ENCODE data around the gene RAET1G. TPM values are rescaled to one million over a fixed set of nuclear protein-coding genes. Genes with fewer than 3 reads are reported as not detected.
"Not testable (repeated sequence)": the region's sequence is repeated elsewhere in the genome, so short reads cannot be mapped to it uniquely, and the experiment has no call there.

RAET1G gene
- total RNA-seq, 8 experiments from 2014 or later, result 0.18 to 5.2 (median 0.56) TPM; not detected in 5

DNA sequence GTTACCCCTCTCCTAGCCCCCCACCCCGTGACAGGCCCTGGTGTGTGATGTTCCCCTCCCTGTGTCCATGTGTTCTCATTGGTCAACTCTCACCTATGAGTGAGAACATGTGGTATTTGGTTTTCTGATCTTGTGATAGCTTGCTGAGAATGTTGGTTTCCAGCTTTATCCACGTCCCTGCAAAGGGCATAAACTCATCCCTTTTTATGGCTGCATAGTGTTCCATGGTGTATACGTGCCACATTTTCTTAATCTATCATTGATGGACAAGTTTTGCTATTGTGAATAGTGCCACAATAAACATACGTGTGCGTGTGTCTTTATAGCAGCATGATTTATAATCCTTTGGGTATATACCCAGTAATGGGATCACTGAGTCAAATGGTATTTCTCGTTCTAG, 31.1 kb downstream of the RAET1G start:
- in situ Hi-C loops (cut with MboI; ENCODE audit: low pct_unique_long_range_greater_than_20kb in 2 of 9, low sequenced_read_pairs in 9 of 9, unreplicated experiment in 9 of 9); H3K4me3 ChIP-seq; H3K27ac ChIP-seq; ATAC-seq (replicated peaks in 6 of 8); H3K4me1 ChIP-seq (replicated peaks in 1 of 2): not testable (repeated sequence)
- WGBS, 10 experiments, result 41 to 100% (median 78%) methylated on average over 1 to 5 of the region's 6 CpGs

DNA sequence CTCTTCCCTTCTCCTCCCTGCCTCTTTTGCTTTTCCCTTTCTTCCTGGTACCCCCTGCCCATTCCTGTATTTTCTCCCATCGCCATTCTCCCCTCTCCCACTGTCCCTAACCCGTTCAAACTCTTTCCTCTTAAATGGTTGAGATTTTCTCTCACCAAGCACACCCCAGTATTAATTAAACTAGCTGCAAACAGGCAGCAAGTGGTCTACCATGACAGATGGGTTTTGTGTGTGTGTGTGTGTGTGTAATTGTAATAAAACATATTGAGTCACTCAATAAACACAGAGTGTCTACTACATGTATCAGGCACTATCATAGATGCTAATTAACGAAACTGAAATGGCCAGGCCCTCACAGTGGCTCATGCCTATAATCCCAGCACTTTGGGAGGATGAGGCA, 31.7 kb downstream of the RAET1G start:
- no peak overlapping the region for H3K27ac ChIP-seq
- 50 to 100% (median 75%) methylated on average over 1 to 3 of the region's 3 CpGs; no CpG with 5 or more reads in 1 of the 10 experiments for WGBS, 10 experiments
- no peak overlapping the region for H3K4me3 ChIP-seq
- H3K4me1 ChIP-seq (replicated peaks in 1 of 2), result no peaks in the 10 kb centered on the region
- ATAC-seq (replicated peaks in 6 of 8), result no peak
- in situ Hi-C loops (cut with MboI; ENCODE audit: low pct_unique_long_range_greater_than_20kb in 2 of 9, low sequenced_read_pairs in 9 of 9, unreplicated experiment in 9 of 9), result no loop called here

DNA sequence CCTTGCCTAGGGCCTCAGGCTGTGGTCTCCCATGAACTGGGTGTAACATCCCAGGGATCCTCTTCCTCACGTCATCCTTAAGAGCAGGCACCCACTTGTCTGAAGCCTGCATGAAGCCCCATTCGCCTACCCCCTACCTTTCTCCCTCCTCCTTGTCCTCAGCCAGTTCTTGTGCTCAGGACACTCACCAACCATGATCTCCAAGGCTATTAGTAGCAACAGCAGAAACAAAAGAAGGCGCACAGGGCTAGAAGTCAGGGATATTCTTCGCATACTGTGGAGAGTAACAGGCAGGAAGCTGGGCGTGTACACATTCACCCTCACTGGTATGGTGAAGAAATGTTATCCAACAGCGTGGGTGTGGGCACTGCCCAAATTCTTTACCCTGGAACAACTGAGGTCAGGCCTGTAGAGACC, 32.3 kb downstream of the RAET1G start:
- peak in 3 of 8 experiments; percentile 54 to 63 (median 61) for ATAC-seq (replicated peaks in 6 of 8)
- no peak overlapping the region for H3K27ac ChIP-seq
- in situ Hi-C loops (cut with MboI; ENCODE audit: low pct_unique_long_range_greater_than_20kb in 2 of 9, low sequenced_read_pairs in 9 of 9, unreplicated experiment in 9 of 9), result no loop called here
- WGBS, 10 experiments, result 3 to 80% (median 37%) methylated on average over 1 to 4 of the region's 6 CpGs
- no peaks in the 10 kb centered on the region for H3K4me1 ChIP-seq (replicated peaks in 1 of 2)
- H3K4me3 ChIP-seq, result no peak overlapping the region

DNA sequence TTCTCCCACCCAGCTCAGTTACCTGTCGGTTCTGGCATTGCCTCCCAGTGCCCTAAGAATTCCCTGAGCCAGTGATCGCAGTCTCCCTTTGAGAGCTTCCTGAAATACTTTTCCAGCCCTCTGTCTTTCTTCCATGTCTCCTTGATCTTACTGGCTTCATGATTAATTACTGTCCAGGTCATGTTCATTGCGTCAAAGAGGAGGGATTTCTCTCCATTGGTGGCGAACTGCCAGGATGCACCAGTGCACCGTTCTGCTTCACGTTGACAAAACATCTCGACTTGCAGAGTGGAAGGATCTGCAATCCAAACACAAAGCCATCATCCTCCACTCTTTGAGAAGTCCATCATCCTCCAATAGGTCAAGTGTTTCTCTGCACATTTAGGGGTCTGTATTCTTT, 33.6 kb downstream of the RAET1G start:
- in situ Hi-C loops (cut with MboI; ENCODE audit: low pct_unique_long_range_greater_than_20kb in 2 of 9, low sequenced_read_pairs in 9 of 9, unreplicated experiment in 9 of 9), result no loop called here
- no peak for ATAC-seq (replicated peaks in 6 of 8)

DNA sequence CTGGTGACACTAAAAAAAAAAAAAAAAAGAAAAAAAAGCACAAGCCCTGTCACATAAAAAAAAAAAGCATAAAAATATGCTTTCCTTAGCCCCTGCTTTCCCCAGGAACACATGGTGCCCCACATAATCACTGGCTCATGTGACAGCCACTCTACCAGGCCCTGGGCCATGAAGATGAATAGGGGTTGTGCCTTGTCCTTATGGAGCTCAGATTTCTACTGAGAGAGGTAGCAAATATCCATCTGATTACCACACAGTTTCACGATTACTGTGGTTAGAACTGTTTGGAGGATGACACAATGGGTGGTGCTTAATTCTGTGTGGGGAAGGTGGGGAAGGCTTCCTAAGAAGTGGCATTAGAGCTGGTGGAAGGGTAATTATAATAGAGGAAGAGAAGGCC, 34.3 kb downstream of the RAET1G start:
- 0 to 50% (median 33%) methylated on average over 1 of the region's 1 CpG; no CpG with 5 or more reads in 5 of the 10 experiments for WGBS, 10 experiments
- no peak overlapping the region for H3K27ac ChIP-seq
- H3K4me1 ChIP-seq (replicated peaks in 1 of 2), result no peaks in the 10 kb centered on the region
- peak in 4 of 8 experiments; percentile 22 to 88 (median 66) for ATAC-seq (replicated peaks in 6 of 8)
- in situ Hi-C loops (cut with MboI; ENCODE audit: low pct_unique_long_range_greater_than_20kb in 2 of 9, low sequenced_read_pairs in 9 of 9, unreplicated experiment in 9 of 9), result no loop called here
- no peak overlapping the region for H3K4me3 ChIP-seq

More for the DNA sequence above, 33.6 kb downstream of the RAET1G start:
- no peak overlapping the region for H3K4me3 ChIP-seq
- WGBS, 10 experiments, result 33 to 83% (median 68%) methylated on average over 2 to 7 of the region's 7 CpGs; no CpG with 5 or more reads in 3 of the 10 experiments
- no peaks in the 10 kb centered on the region for H3K4me1 ChIP-seq (replicated peaks in 1 of 2)
- no peak overlapping the region for H3K27ac ChIP-seq

DNA sequence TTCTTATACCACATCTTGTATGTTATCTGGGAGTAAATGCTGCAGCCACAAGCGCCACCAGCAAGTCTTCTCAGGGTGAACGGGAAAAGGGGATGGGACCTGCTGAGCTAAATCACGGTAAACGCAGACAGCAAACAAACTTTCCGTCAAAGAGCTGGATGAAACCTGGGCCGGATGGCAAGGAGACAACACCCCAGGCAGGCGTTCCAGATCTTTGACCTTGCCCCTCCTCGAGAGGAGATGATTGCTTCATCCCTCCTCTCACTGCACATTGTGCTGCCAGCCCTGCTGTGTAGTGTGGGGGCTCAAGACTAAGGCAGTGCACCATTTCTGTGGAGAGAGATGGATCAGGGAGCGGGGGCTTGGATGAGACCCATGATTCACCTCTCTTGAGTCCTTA, 34.8 kb downstream of the RAET1G start:
- 40 to 96% (median 78%) methylated on average over 1 to 5 of the region's 9 CpGs; no CpG with 5 or more reads in 4 of the 10 experiments for WGBS, 10 experiments
- no peak for ATAC-seq (replicated peaks in 6 of 8)
- Histone ChIP-seq H3K27ac (no peak overlapping the region), H3K4me1 (replicated peaks in 1 of 2) (no peaks in the 10 kb centered on the region), H3K4me3 (no peak overlapping the region)
- in situ Hi-C loops (cut with MboI; ENCODE audit: low pct_unique_long_range_greater_than_20kb in 2 of 9, low sequenced_read_pairs in 9 of 9, unreplicated experiment in 9 of 9), result no loop called here

DNA sequence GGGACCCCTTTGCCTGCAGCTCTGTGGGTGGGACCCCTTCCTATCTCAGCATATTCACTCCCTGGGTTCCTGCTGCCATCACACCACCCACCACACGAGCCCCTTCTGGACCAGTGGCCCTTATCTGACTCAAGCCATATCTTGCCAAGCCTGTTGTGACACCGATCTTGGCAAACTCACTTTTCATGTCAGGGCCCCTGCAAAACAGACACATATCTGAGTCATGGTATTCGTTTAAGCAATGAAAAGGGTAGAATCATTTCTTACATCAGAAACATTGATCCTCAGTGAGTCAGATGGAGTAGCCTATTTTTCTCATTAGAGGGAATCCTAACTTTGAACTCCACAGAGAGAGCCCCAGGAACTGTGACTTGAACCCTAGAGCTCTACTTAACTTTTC, 35.6 kb downstream of the RAET1G start:
- Histone ChIP-seq H3K4me1 (replicated peaks in 1 of 2) (no peaks in the 10 kb centered on the region), H3K4me3 (no peak overlapping the region), H3K27ac (no peak overlapping the region)
- WGBS, 10 experiments, result 27 to 71% (median 57%) methylated on average over 2 to 3 of the region's 3 CpGs; no CpG with 5 or more reads in 6 of the 10 experiments
- peak in 1 of 8 experiments; percentile 31 for ATAC-seq (replicated peaks in 6 of 8)
- in situ Hi-C loops (cut with MboI; ENCODE audit: low pct_unique_long_range_greater_than_20kb in 2 of 9, low sequenced_read_pairs in 9 of 9, unreplicated experiment in 9 of 9), result no loop called here

DNA sequence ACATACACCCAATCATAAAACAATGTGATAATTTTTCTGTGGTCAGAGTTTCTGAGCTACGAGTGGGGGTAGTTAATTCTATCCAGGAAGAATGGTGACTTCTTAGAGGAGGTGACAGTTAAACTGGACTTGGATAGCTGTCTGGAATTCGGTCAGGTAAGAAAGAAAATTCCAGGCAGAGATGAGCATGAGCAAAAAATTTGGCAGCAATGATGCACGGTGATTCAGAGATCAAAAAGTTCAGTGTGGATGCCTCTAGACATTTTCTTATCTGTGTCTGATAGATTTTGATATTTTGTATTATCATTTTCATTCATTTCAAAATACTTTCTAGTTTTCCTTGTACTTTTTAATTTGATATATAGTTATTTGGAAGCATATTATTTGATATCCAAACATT, 37.0 kb downstream of the RAET1G start:
- no peak for ATAC-seq (replicated peaks in 6 of 8)
- no peak overlapping the region for H3K27ac ChIP-seq
- H3K4me3 ChIP-seq, result no peak overlapping the region
- in situ Hi-C loops (cut with MboI; ENCODE audit: low pct_unique_long_range_greater_than_20kb in 2 of 9, low sequenced_read_pairs in 9 of 9, unreplicated experiment in 9 of 9), result no loop called here
- no peaks in the 10 kb centered on the region for H3K4me1 ChIP-seq (replicated peaks in 1 of 2)
- 51 to 100% (median 79%) methylated on average over 1 to 3 of the region's 3 CpGs; no CpG with 5 or more reads in 1 of the 10 experiments for WGBS, 10 experiments

DNA sequence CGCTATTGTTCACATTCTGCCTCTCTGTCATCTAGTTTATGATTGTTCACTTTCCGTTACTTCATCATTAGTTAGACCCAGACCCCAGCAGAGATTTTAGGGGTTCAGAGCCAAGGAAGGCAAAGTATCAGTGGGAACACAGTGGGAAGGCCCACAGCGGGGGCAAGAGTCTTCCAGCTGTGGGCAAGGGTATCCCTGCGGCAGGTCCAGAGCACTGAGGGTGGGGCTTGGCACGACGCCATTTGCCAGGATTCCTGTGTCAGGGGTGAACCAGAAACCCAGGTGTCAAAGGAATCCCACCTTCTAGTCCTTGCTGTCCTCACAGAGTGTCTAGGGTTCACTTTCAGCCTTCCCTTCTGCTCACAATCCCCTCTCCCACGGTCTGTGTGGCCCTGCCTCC, 38.3 kb downstream of the RAET1G start:
- Histone ChIP-seq H3K4me1 (replicated peaks in 1 of 2) (no peaks in the 10 kb centered on the region), H3K4me3 (no peak overlapping the region), H3K27ac (no peak overlapping the region)
- in situ Hi-C loops (cut with MboI; ENCODE audit: low pct_unique_long_range_greater_than_20kb in 2 of 9, low sequenced_read_pairs in 9 of 9, unreplicated experiment in 9 of 9), result no loop called here
- WGBS, 10 experiments, result 66 to 100% (median 87%) methylated on average over 1 to 4 of the region's 7 CpGs; no CpG with 5 or more reads in 7 of the 10 experiments
- no peak for ATAC-seq (replicated peaks in 6 of 8)

DNA sequence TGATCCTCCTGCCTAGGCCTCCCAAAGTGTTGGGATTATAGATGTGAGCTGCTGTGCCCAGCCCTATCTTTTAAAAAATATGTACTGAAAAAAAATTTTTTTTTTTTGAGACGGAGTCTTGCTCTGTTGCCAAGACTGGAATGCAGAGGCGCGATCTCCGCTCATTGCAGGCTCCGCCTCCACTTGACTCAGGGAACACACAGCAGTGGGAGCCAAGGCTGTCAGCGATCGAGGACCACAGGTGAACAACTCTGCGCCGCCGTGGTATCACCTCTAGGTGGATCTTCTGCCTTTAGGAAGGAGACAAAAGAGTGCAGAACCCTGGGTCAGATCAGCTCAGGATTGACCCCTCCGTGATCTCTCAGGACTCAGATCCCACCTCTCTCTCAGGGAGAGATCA, 38.7 kb downstream of the RAET1G start:
- ATAC-seq (replicated peaks in 6 of 8), result peak in 3 of 8 experiments; percentile 10 to 53 (median 17)
- H3K4me3 ChIP-seq, result no peak overlapping the region
- no peak overlapping the region for H3K27ac ChIP-seq
- no peaks in the 10 kb centered on the region for H3K4me1 ChIP-seq (replicated peaks in 1 of 2)
- in situ Hi-C loops (cut with MboI; ENCODE audit: low pct_unique_long_range_greater_than_20kb in 2 of 9, low sequenced_read_pairs in 9 of 9, unreplicated experiment in 9 of 9), result no loop called here
- 45 to 80% (median 73%) methylated on average over 1 to 10 of the region's 11 CpGs; no CpG with 5 or more reads in 5 of the 10 experiments for WGBS, 10 experiments

DNA sequence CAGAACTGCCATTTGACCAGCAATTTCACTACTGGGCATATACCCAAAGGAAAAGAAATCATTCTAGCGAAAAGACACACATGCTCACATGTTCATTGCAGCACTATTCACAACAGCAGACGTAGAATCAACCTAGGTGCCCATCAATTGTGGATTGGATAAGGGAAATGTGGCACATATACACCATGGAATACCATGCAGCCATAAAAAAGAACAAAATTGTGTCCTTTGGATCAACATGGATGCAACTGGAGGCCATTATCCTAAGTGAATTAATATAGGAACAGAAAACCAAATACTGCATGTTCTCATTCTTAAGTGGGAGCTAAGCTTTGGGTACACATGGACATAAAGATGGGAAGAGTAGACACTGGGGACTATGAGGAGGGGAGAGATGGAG, 41.1 kb downstream of the RAET1G start:
- in situ Hi-C loops (cut with MboI; ENCODE audit: low pct_unique_long_range_greater_than_20kb in 2 of 9, low sequenced_read_pairs in 9 of 9, unreplicated experiment in 9 of 9), result no loop called here
- no peak overlapping the region for H3K4me3 ChIP-seq

DNA sequence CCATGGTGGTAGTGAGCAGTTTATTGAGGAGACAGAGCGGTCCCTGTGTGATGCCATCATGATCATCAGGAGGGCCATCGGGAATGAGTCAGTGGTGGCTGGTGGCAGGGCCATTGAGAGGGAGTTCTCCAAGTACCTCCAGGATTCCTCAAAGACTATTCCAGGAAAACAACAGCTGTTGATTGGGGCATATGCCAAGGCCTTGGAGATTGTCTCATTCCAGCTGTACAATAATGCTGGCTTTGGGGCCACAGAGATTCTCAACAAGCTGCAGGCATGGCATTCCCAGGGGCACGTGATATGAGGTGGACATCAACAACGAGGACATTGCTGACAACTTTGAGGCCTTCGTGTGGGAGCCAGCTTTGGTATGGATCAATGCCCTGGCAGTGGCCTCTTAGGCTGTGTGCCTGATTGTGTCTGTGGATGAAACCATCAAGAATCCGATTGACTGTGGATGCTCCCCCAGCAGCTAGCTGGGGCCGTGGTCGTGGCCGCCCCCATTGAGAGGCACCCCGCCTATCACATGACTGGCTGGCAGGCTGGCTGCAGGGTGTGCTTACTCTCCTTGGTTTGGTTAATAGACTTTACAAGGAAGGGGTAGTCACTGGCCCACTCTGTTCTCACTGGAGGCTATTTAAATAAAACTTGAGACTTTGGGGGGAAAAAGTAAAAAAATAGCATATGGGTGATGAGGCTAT, 41.7 kb downstream of the RAET1G start:
- in situ Hi-C loops (cut with MboI; ENCODE audit: low pct_unique_long_range_greater_than_20kb in 2 of 9, low sequenced_read_pairs in 9 of 9, unreplicated experiment in 9 of 9), result no loop called here
- 30 to 100% (median 80%) methylated on average over 1 to 5 of the region's 10 CpGs; no CpG with 5 or more reads in 4 of the 10 experiments for WGBS, 10 experiments
- no peaks in the 10 kb centered on the region for H3K4me1 ChIP-seq (replicated peaks in 1 of 2)
- no peak overlapping the region for H3K27ac ChIP-seq
- ATAC-seq (replicated peaks in 6 of 8), result no peak
- H3K4me3 ChIP-seq, result no peak overlapping the region

More for the DNA sequence above, 41.1 kb downstream of the RAET1G start:
- 20 to 67% (median 57%) methylated on average over 1 to 2 of the region's 2 CpGs; no CpG with 5 or more reads in 1 of the 10 experiments for WGBS, 10 experiments
- no peak for ATAC-seq (replicated peaks in 6 of 8)
- Histone ChIP-seq H3K27ac (no peak overlapping the region), H3K4me1 (replicated peaks in 1 of 2) (no peaks in the 10 kb centered on the region)

DNA sequence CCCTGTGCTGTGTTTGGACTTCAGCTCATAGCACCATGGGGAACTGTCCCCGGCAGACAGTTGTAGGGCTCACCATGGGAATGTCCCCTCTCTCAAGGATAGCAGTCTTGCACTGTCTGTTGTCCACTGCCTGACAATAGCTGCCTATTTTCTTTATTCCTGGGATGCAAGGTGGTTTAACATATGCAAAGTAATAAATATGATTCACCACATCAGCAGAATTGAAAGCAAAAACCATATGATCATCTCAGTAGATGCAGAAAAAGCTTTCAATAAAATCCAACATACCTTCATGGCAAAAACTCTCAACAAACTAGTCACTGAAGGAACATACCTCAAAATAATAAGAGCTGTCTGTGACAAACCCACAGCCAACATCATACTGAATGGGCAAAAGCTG, 45.3 kb downstream of the RAET1G start:
- in situ Hi-C loops (cut with MboI; ENCODE audit: low pct_unique_long_range_greater_than_20kb in 2 of 9, low sequenced_read_pairs in 9 of 9, unreplicated experiment in 9 of 9), result no loop called here
- 71 to 100% (median 82%) methylated on average over 1 of the region's 1 CpG; no CpG with 5 or more reads in 6 of the 10 experiments for WGBS, 10 experiments
- H3K27ac ChIP-seq, result no peak overlapping the region
- no peak overlapping the region for H3K4me3 ChIP-seq
- peak in 2 of 8 experiments; percentile 35 to 66 for ATAC-seq (replicated peaks in 6 of 8)
- H3K4me1 ChIP-seq (replicated peaks in 1 of 2), result no peaks in the 10 kb centered on the region
